Fibroblast of skin of left biceps (primary cell): ENCODE measurements around the gene SAMM50.
A peak's percentile ranks its signal among the peaks of the same experiment; 100 is the strongest.

Experiments
- DNase-seq, 2 experiments: peaks; one replicate each; pipeline ENCODE4 v3.0.0-alpha.2; 2013; ENCODE audit warnings: low read depth in 2 of 2

The SAMM50 gene

GRCh38 chr22:43955040-43955882, at the start of gene SAMM50:
Gene SAMM50 (plus strand): TSS chr22:43955442. CDS start chr22:43955578, 136 bp downstream.
- peak; percentile 56 to 57 for DNase-seq

- no peak for DNase-seq
Measured at GRCh38 chr22:43905681-43906080, 49.6 kb upstream of the SAMM50 start.

DNA sequence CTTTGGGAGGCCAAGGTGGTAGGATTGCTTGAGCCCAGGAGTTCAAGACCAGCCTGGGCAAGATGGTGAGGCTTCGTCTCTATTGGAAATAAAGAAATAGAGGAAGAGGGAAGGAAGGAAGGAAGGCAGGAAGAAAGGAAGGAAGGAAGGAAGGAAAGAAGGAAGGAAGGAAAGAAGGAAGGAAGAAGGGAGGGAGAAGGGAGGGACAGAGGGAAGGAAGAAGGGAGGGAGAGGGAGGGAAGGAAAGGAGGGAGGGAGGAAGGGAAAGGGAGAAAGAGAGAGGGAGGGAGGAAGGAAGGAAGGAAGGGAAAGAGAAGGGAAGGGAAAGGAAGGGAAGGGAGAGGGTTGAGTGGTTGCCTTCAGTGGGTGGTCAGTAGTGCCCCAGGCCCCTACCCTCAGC, 45.5 kb upstream of the SAMM50 start:
- no peak for DNase-seq

- no peak for DNase-seq
Measured at GRCh38 chr22:43910178-43910695, 45.0 kb upstream of the SAMM50 start.

DNA sequence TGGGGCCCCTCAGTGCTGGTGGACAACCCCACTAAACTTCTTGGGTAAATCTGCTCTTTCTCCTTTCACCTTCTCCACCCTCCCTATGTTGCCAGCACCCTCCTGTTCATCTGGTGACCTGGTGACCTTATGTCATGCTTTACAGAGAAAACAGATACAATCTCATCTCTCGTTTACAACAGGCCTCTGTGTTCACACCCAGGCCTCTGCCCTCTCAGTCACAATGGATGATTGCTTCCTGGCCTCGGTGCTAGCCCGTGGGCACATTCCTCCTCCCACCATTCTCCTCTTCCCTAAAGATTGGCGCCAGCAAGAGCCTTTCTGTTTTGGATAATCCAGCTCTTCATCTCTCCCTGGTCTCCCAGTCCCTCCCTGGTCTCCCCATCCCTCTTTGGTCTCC, 43.9 kb upstream of the SAMM50 start:
- no peak for DNase-seq

DNA sequence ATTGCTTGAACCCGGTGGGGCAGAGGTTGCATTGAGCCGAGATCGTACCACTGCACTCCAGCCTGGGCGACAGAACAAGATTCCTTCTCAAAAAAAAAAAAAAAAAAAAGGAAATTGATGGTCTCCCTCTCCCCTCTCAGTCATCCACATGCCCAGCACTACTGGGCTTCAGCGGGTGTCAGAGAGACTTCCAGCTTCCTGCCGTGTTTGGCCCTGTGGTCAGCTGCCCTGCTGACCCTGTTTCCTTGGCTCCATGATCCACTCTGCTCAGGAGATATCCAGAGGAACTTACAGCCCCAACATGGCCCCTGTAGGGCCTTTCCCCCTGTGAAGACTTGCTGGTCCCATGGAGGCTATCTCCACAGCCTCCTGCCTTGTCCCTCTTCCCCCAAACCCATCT, 37.7 kb upstream of the SAMM50 start:
- no peak for DNase-seq

DNA sequence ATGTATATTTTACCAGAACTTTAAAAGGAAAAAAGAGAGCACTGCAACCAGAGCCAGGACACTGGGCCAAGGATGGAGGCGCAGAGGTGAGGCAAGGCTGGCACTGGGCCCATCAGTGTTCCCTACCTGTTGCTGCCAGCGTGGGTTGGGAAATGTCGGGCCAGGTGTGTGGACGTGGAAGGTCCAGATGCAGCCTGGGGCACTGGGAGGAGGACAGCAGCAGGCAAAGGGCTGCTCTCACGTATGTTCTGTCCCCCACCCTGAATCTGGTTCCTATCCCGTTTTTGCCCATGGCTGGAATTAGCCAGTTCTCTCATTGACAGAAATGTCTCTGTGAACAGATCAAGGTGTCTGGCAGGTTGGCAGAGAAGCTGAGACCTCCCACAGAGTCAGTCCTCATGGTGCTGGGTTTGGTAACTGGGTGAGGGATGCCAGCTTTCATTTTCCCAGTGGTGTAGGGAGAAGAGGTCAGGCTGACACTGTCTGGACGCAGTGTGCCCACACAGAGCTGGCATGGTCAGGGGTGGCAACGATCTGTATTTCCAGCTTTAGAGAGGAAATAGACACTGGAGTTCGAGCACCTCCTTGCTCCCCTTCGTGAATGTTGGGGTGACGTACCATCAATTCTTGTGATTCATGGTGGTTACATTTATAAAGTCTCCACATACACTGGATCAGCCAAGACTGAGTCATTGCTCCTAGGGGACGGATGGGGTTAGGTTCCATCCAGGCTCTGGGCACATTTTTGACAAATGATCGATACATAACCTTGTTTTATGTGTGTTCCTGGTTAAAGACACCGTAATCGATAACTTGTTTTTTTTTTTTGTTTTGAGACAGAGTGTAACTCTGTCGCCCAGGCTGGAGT, 35.9 kb upstream of the SAMM50 start:
- no peak for DNase-seq

DNA sequence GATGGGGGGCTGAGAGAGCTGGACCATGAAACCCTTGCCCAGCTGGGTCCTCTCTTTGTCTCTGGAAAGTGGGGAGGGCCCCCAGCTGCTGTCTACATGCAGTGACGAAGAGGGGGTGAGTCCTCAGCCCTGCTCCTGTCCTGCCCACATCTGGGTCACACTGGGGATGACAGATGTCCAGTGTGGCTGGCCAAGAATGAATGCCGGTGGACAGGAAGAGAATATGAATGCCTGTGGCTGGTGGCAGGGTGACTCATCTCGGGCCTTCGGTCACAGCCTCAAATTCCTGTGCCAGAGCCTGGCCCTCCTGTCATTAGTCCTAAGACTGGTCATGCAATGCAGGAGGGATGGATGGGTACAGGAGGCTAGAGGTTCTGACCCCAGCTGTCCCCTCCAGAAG, 33.9 kb upstream of the SAMM50 start:
- no peak for DNase-seq

DNA sequence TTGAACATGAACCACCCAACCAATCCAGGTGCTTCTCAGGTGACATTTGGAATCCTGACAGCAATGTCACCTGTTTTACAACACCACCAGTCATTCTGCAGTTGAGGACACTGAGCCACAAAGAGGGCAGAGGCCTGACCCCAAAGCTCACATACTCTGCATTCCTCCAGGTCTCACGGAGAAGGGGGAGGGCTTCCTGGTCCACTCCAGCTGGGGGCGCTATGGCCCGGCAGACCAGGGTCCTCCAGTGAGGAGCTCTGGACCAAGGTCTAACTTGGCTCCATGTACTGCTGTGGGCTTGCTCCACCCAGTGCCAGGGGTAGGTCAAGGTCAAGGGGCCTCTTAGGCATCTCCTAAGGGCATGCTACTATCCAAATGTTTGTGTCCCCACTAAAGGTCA, 33.1 kb upstream of the SAMM50 start:
- DNase-seq: no peak

DNA sequence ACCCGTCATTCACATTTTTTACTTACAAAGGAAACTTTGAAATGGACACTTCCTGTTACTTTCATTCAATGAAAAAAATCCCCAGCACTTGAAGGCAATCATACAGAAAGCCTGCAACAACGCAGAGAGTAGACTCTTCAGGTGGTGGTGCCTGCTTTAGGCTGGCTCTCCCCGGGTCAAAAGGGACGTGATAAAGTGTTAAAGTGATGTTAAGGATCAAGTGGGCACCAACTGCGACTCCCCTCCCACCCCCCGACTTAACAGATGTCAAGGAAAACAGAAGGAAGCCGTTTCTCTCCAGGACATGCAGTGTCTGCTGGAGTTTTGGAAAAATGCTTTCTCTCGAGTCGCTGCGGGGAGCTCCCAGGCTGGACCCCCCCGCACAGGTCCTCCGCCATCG, 32.1 kb upstream of the SAMM50 start:
- DNase-seq: no peak

- peak; percentile 60 to 64 for DNase-seq
Measured at GRCh38 chr22:43923631-43924464, 31.4 kb upstream of the SAMM50 start, which contains the start of gene PNPLA3. Gene PNPLA3 (plus strand): TSS chr22:43923805. CDS start chr22:43923912, 107 bp downstream.

DNA sequence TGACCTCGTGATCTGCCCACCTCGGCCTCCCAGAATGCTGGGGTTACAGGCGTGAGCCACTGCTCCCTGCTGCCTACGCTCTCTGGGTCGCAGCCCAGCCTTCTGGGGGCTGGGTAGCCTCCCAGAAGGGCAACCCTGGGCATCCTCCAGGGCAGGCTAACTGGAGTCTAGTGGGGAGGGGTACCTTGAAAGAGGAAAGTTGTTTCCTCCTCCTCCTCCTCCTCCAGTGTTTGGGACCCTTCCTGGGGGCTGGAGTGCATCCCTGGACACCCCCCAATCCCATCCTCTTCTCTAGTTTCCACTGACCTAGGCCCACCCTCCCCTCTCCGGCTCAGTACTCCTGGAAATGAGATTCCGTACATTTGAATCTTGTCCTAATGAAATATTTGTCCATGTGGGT, 30.4 kb upstream of the SAMM50 start:
- no peak for DNase-seq

- DNase-seq: no peak
Measured at GRCh38 chr22:43925433-43926348, 29.6 kb upstream of the SAMM50 start.

- no peak for DNase-seq
Measured at GRCh38 chr22:43926349-43926710, 28.9 kb upstream of the SAMM50 start.

GRCh38 chr22:43928468-43928867, 26.8 kb upstream of the SAMM50 start:
- DNase-seq: no peak

DNA sequence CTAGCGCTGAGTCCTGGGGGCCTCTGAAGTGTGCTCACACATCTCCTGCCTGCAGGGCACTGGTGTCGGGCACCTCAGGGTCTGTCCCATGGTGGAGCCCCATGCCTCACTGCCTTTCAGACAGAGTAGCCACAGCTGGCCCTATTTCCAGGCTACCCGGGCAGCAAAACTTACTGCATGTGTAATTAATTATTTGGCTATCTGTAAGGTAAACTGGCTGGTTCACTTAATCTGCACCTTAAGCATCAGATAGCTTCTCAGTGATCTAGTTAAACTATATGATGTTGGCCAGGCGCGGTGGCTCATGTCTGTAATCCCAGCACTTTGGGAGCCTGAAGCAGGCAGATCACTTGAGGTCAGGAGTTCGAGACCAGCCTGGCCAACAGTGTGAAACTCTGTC, 26.3 kb upstream of the SAMM50 start:
- DNase-seq: no peak

DNA sequence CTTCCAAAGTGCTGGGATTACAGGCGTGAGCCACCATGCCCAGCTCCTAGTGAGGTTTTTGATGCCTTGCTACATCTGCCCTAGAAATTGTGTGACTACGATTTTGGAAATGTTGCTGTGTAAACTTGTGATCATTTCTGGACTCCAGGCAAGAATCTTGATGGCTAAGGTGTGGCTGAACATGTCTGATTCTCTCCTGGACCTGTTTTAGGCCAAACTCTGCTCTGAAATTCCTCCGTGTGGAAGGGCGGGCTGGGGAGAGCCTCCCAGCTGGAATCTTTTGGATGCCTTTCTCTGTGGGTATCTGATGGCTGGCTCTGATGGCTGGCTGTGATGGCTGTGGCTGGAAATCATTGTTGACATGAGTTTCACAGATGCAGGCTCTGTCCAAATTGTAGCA, 23.5 kb upstream of the SAMM50 start:
- no peak for DNase-seq

DNA sequence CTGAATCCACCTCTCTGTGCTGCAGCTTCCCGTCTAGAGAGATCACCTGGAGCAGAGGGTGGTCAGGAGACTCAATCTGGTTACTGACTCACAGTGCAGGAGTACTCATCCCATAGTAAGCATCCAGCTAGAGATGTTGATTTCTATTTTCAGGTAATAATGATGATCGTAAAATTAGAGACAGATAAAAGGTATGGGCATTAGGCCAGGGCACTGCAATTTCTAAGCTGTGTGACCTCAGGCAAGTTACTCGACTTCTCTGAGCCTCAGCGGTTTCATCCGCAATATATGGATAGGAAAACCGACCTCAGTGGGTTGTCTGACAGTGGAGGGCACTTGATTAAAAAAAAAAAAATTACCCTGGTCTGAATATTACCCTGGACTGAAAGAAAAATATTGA, 13.8 kb upstream of the SAMM50 start:
- no peak for DNase-seq

DNA sequence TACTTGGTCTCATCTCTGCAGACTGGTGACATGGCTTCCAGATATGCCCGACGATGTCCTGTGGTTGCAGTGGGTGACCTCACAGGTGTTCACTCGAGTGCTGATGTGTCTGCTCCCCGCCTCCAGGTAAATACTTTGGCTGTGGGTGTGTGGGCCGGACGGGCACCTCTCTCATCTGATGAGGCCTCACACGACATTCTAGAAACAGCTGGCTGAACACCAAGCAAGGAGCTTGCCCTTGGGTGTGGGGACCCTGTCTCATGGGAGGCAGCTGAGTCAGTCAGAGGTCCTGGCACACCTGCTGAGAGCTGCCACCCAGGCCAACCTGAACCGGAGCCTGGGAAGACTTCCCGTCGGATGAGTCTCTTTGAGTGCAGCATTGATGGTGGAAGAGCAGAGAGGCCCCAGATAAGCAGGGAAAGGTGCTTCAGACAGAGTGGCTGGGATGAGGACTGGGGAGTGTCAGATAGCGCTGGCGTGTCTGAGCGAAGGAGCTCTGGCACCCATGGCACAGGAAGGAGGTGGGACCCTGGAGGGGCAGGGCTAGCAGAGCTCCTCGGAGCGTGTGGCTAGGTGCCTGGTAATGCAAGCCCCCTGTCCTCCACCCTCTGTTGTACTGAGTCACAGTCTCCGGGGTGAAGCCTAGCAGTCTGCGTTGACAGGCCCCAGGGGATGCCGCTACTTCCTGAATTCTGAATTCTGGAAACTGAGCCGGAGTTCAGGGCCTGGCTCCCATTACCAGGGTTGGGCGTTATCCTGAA, 10.4 kb upstream of the SAMM50 start:
- DNase-seq: no peak
